Kidney tubule cell (primary cell): ENCODE results near the gene NEK8.

ENCODE experiments used
- DNase-seq: peaks from one replicate; pipeline ENCODE4 v3.0.0-alpha.2; 2018; ENCODE audit warnings: low spot score

NEK8 gene

DNA sequence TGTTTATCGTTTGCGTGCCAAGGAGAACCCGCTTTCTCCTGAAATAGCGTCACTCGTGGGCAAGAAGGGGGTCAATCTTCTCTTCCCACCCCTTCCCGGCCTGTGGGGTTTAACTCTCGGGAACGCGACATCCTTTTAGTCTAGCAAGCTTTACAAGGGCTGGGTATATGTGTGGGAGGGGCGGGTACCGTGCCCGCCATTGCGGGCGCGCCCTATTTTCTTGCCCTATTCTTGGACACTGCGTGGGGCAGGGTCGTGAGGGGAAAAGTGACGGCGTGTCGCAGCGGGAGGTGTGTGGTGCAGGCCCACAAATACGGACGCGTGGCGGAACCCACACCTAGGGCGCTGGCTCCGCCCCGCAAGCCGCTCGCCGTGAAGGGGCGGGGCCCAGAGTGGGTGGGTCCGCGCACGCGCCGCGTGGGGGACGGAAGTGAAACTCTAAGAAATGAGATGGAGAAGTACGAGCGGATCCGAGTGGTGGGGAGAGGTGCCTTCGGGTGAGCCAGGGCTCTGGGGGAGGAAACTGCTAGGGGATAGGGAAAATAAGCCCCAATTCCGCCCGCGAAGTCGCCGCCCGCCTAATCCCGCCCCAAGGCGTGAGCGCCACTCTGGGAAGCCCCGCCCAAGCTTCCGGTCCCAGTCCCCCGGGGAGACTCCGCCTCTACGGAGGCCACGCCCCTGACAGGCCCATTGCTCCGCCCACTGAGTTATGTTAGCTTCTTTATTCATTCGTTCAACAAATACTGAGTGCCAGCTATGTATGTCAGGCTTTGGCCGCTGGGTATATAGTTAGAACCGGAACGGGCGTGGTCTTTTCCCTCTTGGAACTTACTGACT is at the start of gene NEK8:
NEK8 (plus strand) TSS at position 425 of the 837 bp plus-strand sequence; CDS start at position 451, 26 bp downstream.
- peak; percentile 95 for DNase-seq

DNA sequence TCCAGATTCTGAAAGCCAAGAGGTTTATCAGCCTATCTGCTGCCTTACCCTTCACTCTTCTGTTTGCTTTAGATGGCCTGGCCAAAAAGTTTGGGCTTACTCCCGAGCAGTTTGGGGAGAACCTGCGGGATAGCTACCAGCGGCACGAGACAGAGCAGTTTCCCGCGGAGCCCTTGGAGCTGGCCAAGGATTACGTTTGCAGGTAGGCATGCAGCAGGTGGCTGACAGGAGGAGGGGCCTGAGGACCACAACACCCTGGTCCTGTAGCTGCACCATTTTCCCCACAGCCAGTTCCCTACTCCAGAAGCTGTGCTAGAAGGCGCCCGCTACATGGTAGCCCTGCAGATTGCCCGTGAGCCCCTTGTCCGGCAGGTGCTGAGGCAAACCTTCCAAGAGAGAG is 45.9 kb upstream of the NEK8 start:
- no peak for DNase-seq

DNA sequence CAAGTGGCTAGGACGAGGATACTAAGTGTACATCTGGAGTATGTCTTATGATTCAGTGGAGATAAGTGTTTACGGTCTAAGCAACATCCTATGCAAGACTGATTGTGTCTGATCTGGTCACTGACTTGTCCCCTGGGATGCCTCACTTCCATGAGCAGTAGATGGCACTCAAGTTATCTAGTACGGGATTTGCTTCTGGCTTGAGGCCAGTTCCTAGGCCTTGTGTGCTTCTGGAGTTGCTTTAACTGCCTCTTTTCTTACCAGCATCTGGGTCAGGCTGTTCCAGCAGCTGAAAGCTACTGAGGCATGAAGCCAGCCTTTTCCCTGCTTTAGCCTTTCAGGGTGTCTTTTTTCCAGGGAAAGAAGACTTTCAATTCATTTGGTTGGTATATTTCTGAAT is 43.6 kb upstream of the NEK8 start:
- DNase-seq, result peak; percentile 67

DNA sequence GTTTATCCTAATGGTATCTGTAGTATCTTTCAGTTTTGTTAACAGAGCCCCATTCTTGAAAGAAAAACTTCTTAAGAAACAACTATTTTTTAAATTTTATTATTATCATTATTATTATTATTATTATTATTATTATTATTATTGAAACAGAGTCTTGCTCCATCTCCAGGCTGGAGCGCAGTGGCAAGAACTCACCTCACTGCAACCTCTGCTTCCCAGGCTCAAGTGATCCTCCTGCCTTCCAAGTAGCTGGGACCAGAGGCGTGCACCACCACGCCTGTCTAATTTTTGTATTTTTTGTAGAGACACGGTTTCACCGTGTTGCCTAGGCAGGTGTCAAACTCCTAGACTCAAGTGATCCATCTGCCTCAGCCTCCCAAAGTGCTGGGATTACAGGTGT is 43.2 kb upstream of the NEK8 start:
- no peak for DNase-seq

DNA sequence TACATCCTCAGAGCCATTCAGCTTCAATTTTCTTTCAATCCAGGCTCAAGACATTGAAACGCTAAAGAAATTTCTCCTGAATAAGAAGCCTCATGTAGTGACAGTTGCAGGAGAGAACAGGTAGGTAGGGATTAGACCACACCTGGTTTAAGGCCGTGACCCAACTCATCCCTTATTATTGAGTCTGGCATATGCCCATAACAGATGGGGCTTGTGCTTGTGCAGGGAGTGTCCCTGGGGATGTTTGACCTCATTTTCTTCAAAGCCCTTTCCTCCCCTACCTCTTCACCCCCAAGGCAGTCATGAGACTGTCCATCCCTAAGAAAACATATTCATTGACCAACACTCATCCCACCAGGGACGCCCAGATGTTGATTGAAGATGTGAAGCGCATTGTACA is 42.3 kb upstream of the NEK8 start:
- DNase-seq, result no peak

DNA sequence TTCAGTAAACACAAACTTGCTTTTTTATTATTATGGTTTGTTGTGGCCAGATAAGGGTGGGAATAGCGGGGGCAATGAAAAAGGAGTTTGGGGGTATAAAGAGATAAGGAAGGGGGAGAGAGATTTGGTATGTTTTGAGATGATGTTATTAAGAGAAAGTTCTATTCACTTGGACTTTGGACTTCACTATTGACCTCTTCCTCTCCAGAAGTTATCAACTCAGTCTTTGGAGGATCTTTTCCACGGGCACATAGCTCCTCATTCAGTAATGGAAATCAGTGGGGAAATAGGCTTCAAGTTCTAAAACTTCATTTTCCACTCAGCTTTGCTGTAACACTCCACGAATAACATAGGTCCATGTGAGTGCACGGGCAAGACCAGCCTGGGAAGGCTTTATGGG is 40.1 kb upstream of the NEK8 start:
- no peak for DNase-seq

DNA sequence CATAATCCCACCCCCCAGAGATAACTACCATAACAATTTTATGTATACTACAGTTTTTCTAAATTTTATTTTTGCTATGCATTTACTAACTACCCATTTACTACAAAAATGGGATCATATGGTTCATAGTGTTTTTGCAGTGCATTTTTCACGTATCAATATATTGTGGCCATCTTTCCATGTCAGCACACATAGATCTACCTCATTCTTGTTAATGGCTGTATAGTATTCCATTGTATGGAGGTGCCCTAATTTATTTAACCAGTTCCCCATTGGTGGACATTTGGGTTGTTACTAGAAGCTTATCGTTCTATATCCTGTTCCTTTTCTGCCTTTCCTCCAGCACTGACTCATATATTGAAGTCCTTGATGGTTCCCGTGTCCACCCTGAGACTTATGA is 39.6 kb upstream of the NEK8 start:
- DNase-seq, result no peak

DNA sequence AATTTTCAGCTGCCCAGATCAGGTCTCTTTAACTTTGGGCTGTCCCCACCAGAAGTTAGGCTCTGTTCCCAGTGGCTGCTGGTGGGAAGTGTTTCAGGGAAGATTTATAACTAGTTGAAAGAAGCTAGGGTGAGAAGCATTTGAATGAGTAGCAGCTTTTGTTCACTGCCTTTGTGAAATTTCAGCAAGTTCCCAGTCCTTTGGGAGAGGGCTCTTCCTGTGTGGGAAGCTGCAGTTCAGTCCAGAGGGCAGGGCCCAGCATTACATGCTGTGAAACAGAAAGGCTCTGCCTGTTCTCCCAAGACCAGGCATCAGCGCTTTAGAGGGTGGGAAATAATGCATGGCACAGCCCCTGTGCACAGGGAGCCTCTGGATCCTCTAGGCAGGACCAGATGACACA is 34.7 kb upstream of the NEK8 start:
- no peak for DNase-seq

DNA sequence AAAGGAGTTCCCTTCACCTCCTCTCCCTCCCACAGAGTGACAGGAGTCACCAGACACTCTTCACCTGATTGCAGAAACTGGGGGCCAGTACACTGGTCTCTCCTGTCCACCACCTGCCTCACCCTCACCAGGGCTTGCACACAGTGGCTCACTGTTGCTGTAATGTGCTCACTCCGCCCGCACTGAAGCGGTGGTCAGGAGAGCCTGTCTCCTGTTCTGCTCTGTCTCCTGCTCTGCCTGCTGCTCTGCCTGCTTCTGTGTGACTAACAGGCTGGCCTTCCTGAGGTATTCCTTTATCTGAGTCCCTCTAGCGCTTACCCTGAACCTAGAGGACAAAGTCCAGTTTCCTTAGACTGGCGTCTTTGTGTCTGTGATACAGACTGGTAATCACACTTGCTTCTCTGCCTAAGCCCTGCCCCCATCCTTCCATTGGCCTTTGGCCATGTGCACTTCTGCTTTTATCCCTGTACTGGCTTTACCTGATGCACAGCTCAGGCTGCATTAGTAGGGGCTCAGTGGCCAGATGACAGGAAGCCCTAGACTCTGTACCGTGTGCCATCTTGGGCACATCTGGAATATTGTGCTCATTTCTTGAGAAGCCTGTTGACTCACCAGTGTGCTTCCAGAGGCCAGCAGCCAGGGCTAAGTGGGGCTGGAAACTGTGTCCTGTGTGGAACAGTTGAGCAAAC is 30.2 kb upstream of the NEK8 start:
- DNase-seq, result peak; percentile 92

DNA sequence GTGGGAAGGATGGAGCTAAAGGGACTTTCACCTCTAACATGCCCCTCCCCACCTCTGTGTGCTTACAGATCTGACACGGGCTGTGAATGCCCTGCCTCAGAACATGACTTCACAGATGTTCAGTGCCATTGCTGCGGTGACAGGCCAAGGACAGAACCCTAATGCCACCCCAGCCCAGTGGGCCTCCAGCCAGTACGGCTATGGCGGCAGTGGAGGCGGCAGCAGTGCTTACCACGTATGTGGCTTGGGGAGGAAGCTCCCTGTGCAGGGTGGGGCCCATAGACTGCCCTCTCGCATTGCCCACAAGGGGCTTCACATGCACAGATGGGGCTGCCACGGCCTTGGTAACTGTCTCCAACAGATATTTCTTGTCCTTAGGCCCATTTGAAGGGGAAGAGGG is 28.3 kb upstream of the NEK8 start:
- DNase-seq, result no peak

DNA sequence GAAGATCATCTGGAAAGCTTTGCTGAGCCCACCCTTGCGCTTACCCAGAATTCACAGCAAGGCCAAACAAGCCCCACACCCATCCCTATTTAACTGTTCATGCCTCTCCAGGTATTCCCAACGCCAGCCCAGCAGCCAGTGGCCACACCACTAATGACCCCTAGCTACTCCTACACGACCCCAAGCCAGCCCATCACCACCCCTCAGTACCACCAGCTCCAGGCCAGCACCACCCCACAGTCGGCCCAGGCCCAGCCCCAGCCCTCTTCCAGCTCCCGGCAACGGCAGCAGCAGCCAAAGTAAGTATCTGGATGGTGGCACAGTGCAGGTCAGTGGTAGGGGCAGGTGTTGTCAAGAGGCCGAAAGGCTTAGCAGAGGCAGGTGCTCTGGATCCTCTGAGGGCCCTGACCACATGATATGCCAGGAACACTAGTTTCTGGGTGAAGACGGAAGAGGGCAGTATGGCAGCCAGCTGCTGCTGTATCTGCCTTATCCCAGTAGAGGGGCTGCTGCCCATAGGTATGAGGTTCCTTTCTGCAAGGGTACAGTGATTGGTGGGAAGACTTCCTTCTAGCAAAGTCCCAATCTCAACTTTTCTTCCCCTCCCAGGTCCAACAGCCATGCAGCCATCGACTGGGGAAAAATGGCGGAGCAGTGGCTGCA is 27.6 kb upstream of the NEK8 start:
- no peak for DNase-seq

DNA sequence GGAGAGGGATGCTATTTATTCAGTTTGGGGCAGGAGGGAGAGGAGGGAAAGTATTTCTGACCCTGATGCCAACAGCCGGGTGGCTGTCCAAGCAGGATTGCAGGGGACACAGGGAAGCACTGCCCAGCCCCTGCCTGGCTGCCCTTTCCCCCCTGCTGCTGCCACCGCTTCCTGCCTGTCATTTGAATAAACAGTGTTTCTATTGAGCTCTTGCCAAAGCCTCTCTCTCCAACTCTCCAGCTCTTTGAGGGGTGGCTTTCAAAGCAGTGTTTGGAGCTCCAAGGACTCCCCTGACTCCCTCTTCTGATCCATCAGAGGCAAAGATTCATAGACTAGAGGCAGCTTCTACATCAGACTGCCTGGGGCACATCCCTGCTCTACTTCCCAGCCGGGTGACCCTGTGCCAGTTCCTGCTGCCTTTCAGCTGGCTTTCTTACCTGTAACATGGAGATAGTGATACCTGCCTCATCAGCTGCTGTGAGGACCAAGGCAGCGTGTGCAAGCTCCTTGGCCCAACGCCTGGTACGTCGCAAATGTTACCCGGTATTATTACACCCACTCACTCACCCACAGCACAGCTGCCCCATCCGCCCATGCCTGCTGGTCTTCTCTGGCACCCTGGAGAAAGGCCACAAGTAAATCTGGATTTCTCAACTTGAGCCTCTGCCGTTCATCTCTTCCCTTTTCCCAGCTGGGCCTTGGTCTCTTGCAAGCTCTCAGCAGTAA is 26.4 kb upstream of the NEK8 start:
- DNase-seq, result no peak

DNA sequence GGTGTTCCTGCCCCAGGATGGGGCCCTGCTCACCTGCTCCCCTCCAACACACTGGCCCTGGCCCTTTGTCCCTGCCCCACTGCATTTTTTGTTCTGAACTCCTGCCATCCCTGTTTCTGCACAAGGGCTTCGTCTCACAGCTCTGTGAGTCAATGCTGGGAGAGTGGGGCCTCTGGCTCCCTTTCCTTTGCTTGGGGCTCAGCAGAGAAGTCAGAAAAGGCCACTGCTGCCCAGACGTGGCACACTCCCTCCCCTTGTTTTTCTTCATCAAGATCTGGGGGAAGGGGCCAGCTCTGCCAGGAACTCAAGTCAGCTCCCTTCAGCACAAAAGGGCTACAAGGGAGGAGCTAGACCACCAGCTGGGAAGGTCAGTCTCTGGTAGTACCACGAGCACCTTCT is 25.8 kb upstream of the NEK8 start:
- no peak for DNase-seq

DNA sequence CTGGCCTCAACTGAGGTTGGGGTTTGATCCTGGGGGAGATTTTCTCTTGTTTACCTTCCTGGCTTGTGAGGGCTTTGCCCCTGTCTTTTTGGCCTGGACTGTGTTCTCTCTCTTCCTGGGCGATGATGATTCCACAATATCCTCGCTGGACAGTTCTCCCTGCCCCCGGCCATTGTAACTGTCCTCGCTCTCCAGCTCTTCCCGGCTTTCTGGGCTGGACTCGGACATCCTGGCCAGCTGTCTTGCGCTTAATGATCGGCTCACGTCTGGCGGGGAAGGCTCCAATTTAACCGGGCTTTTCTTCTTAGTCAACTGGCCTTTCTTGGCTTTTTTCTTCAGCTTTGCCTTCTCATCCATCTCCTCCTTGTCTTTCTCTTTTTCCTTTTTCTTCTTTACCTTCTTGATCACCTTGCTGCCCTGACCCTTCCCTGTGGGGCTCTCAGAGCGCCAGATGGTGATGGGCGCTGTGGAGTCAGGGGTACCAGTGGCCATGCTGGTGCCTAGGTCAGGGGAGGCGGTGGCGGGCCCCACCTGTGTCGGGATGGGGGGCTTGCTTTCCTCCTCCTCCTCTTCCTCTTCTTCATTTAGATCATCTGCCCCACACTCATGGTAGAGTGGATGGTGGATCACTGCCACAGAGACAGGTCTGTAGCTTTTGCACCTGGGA is 24.9 kb upstream of the NEK8 start:
- no peak for DNase-seq

DNA sequence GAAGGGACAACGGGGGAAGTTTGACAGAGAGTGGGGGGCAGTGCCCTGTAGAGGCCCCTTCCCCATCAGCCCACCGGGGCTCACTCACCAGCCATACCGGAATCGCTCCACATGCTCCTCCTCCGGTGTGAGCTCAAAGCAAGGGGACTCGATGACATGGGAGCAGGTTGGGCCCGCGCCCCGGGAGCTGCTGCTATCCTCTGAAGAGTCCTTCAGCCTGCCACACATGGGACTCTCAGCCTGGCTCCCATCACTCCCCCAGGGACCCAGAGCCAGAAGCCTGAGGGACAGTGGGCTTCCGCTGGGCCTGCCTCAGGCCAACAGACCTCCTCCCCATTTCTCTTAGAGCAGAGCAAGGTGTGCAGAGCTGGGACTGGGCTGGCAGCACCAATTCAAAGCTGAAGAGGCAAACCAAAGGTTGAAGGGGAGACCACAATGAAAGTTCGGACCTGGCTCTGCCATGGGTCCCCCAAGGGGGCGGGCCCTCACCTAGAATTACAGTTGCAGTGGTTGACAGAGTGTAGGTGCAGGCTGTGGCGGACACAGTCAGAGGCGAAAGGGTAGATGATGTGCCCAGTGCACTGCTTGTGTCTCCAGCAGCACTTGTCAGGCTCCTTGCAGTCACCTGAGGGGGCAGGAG is 24.2 kb upstream of the NEK8 start:
- no peak for DNase-seq

DNA sequence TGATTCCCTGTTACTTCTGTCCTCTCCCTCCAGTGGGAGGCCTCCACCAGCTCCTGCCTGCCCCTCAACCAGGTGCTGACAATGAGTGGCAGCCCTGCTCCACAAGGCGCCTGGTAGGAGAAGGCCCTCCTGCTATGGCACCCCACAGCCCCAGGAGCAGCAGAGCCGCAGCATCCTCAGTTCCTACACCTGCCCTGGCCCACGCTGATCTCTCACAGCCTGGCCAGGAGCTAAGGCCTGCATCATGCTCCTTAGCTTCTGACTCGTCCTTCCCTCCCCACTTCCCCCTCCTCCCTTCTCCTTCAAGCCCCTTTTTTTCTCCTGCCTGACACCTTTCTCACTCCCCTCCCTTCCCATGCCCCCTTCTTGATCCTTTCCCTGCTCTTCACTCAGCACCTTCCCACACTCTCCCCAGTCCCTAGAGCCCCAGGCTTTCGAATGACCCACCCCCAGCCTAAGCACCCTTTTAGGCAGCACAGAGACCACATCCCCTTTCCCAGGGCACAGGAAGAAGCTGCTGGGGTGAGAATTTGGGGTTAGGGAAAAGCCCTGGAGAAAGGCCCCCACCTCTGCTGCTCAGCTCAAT is 23.4 kb upstream of the NEK8 start:
- no peak for DNase-seq

DNA sequence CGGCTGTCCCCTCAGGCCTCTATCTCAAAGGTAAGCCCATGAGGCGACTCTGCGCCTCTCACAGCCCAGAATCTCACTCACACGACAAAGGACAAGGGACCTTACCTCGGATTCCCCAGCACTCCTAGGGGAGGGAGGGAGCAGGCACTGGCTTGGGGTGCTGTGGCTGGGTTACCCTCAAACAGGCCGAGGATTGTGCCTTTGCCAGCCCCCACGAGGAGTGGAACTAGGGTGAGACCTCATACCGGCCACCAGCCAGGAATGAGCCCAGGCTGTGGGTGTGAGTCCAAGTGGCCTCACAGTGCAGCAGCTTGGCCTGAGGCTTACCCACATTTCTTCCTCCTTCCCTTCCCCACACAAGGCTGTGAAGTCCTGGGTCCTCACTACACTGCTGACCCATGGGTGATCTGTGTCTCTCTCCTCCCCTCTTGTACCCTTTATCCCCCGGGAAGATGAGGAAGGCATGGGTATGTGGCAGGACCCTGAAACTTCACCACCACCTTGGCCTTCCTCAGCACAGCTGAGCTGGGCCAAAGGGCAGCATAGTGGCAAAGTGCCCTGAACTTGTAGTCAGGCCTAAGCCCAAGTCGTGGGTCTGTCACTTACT is 22.8 kb upstream of the NEK8 start:
- no peak for DNase-seq

DNA sequence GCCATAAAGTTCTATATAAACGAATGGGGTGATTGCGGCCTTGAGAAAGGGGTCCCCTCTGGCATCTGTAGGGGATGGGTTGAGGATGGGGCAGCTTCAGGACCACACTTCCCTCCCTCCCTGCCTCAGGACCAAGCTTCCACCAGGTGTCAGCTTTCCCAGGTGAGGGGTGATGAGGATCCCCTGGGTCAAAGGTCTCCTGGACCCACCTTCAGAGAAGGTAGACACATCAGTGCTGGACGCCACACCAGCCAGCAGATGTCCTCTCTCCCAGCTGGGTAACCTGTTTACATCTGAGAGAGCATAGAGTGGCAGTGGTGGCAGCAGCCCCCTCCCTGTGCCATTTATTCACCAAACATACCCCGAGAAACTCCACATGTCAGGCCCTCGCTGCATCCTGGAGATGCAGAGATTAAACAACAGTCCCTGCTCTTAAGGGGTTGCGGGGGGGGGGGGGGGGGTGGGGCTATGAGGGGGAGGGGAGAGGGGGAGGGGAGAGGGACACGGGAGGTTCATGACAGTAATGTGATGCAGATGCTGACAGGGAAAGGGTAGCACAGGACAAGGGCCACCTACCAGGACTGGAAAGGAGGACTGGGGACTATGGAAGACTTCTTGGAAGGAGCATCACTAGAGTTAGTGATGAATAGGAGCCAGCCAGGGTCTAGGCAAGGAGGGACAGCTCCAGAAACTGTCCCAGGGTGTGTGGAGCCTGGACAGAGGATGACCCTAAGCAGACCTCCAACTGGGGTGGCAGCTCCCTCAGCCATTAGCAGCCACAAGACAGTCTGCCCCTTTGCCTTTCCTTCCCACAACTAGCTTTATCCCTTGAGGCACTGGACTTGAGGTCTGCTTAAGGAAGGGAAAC is 21.9 kb upstream of the NEK8 start:
- DNase-seq, result no peak

DNA sequence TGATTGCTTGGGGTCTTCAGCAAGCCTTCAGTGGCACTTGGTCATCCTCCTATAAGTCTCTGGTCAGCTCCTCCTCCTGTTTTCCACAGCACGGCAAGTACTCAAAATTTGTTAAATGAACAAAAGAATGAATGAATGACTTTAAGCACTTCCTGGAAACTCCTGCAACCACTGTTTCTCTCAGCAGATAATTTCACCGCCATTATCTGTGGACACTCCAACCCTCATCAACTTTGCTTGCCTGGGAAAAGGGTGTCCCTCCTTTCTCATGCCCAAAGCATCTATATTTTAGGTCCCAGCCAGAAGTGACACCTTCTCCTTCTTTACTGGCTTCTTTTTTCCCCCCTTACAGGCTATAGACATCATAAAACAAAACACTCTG is 21.3 kb upstream of the NEK8 start:
- DNase-seq, result no peak
